ENCODE results near the gene CDK5RAP1. TPM values are rescaled to one million over a fixed set of nuclear protein-coding genes. Genes with fewer than 3 reads are reported as not detected.

CDK5RAP1 gene
- total and polyA plus RNA-seq, 4 donors, result 11.3 to 22.1 (median 14.8) TPM

- H3K27me3 ChIP-seq (ENCODE audit: control insufficient read depth in 4 of 4, insufficient read depth in 4 of 4, low read length in 3 of 4), result no peaks in the 10 kb centered on the region
- H3K4me1 ChIP-seq (ENCODE audit: control insufficient read depth in 4 of 4, insufficient read depth in 4 of 4, low read length in 3 of 4), result peaks cover 5 to 23% (median 21%) of the 10 kb centered on the region in 4 donors
- DNase-seq (ENCODE audit: low spot score), result no peak
- H3K9ac ChIP-seq (ENCODE audit: low read depth in 1 of 2, low read length in 2 of 2), result peak overlapping the region; percentile 92 to 94
- 60% methylated on average over 8 of the region's 8 CpGs for WGBS
- H3K9me3 ChIP-seq (ENCODE audit: control insufficient read depth in 4 of 4, low read length in 3 of 4), result no peaks in the 10 kb centered on the region
- H3K4me3 ChIP-seq (ENCODE audit: low read depth in 1 of 3, low read length in 3 of 3), result peak overlapping the region; percentile 86 to 100 (median 98)
- TF ChIP-seq, protein P1, sequence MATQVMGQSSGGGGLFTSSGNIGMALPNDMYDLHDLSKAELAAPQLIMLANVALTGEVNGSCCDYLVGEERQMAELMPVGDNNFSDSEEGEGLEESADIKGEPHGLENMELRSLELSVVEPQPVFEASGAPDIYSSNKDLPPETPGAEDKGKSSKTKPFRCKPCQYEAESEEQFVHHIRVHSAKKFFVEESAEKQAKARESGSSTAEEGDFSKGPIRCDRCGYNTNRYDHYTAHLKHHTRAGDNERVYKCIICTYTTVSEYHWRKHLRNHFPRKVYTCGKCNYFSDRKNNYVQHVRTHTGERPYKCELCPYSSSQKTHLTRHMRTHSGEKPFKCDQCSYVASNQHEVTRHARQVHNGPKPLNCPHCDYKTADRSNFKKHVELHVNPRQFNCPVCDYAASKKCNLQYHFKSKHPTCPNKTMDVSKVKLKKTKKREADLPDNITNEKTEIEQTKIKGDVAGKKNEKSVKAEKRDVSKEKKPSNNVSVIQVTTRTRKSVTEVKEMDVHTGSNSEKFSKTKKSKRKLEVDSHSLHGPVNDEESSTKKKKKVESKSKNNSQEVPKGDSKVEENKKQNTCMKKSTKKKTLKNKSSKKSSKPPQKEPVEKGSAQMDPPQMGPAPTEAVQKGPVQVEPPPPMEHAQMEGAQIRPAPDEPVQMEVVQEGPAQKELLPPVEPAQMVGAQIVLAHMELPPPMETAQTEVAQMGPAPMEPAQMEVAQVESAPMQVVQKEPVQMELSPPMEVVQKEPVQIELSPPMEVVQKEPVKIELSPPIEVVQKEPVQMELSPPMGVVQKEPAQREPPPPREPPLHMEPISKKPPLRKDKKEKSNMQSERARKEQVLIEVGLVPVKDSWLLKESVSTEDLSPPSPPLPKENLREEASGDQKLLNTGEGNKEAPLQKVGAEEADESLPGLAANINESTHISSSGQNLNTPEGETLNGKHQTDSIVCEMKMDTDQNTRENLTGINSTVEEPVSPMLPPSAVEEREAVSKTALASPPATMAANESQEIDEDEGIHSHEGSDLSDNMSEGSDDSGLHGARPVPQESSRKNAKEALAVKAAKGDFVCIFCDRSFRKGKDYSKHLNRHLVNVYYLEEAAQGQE (IDR thresholded peaks at IDR 0.05), result no peak
- TF ChIP-seq TAF1 (conservative IDR thresholded peaks at IDR 0.05) (no peak), HNF4G (IDR thresholded peaks at IDR 0.05) (no peak), RXRA (IDR thresholded peaks at IDR 0.05) (no peak), FOXA1 (IDR thresholded peaks at IDR 0.05) (no peak), JUND (IDR thresholded peaks at IDR 0.05) (no peak), RAD21 (IDR thresholded peaks at IDR 0.05) (no peak), FOXA2 (IDR thresholded peaks at IDR 0.05) (no peak)
- TF ChIP-seq, protein P2, sequence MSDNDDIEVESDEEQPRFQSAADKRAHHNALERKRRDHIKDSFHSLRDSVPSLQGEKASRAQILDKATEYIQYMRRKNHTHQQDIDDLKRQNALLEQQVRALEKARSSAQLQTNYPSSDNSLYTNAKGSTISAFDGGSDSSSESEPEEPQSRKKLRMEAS (IDR thresholded peaks at IDR 0.05), result no peak
- no peak overlapping the region for H3K27ac ChIP-seq (ENCODE audit: low read depth in 1 of 2, low read length in 2 of 2)
- peaks cover 0 to under 1% (median 0%) of the 10 kb centered on the region in 4 donors for H3K36me3 ChIP-seq (ENCODE audit: control insufficient read depth in 4 of 4, insufficient read depth in 3 of 4, low read depth in 1 of 4, low read length in 3 of 4)
Measured at GRCh38 chr20:33401921-33402369, 626 bp upstream of the CDK5RAP1 start.

DNA sequence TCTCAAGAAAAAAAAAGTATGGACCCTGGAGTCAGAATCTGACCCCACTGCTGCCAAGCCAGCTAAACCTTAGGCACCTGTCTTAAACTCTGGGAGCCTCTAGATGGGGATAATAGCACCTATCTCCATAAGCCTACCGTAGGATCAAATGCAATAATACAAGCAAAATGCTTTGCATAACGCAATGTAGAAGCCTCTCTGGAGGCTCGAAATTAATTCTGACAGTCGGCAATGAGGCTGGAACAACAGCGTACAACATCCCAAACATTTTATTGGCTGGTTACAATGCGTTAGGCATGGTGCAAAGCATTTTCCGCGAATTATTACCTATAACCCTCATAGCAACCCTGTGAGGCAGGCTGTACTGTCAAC lies 521 bp downstream of the CDK5RAP1 start:
- no peak for TF ChIP-seq TAF1 (conservative IDR thresholded peaks at IDR 0.05)
- TF ChIP-seq HNF4A (conservative IDR thresholded peaks at IDR 0.05), result peak in 1 of 2 donors; percentile 5
- TF ChIP-seq RAD21 (IDR thresholded peaks at IDR 0.05), result peak; percentile 56 to 60
- DNase-seq (ENCODE audit: low spot score), result no peak
- Histone ChIP-seq H3K36me3 (ENCODE audit: control insufficient read depth in 4 of 4, insufficient read depth in 3 of 4, low read depth in 1 of 4, low read length in 3 of 4) (no peaks in the 10 kb centered on the region), H3K4me3 (ENCODE audit: low read depth in 1 of 3, low read length in 3 of 3) (peak overlapping the region; percentile 86 to 100 (median 98)), H3K4me1 (ENCODE audit: control insufficient read depth in 4 of 4, insufficient read depth in 4 of 4, low read length in 3 of 4) (peaks cover 5 to 23% (median 21%) of the 10 kb centered on the region in 4 donors), H3K27ac (ENCODE audit: low read depth in 1 of 2, low read length in 2 of 2) (peak overlapping the region; percentile 38 to 64), H3K9me3 (ENCODE audit: control insufficient read depth in 4 of 4, low read length in 3 of 4) (no peaks in the 10 kb centered on the region), H3K9ac (ENCODE audit: low read depth in 1 of 2, low read length in 2 of 2) (peak overlapping the region; percentile 92 to 94), H3K27me3 (ENCODE audit: control insufficient read depth in 4 of 4, insufficient read depth in 4 of 4, low read length in 3 of 4) (no peaks in the 10 kb centered on the region)
- WGBS, result 0% methylated on average over 8 of the region's 8 CpGs

- DNase-seq (ENCODE audit: low spot score), result no peak
- H3K27me3 ChIP-seq (ENCODE audit: control insufficient read depth in 4 of 4, insufficient read depth in 4 of 4, low read length in 3 of 4), result no peaks in the 10 kb centered on the region
- H3K4me3 ChIP-seq (ENCODE audit: low read depth in 1 of 3, low read length in 3 of 3), result no peak overlapping the region
- TF ChIP-seq GABPA (IDR thresholded peaks at IDR 0.05 in 1 of 2, conservative IDR thresholded peaks at IDR 0.05 in 1 of 2) (no peak), FOXA2 (IDR thresholded peaks at IDR 0.05) (no peak), RXRA (IDR thresholded peaks at IDR 0.05) (no peak), EGR1 (IDR thresholded peaks at IDR 0.05; ENCODE audit: low read depth in 2 of 2) (no peak), CTCF (IDR thresholded peaks at IDR 0.05; ENCODE audit: low read depth, low read length, missing input control) (no peak), HNF4G (IDR thresholded peaks at IDR 0.05) (no peak), FOXA1 (IDR thresholded peaks at IDR 0.05) (no peak), RAD21 (IDR thresholded peaks at IDR 0.05) (no peak), NR2F2 (IDR thresholded peaks at IDR 0.05) (no peak), JUND (IDR thresholded peaks at IDR 0.05) (no peak), ATF3 (IDR thresholded peaks at IDR 0.05) (no peak), TAF1 (conservative IDR thresholded peaks at IDR 0.05) (no peak), SP1 (IDR thresholded peaks at IDR 0.05) (no peak), HNF4A (conservative IDR thresholded peaks at IDR 0.05) (no peak)
- TF ChIP-seq, protein P2 (IDR thresholded peaks at IDR 0.05), result no peak
- TF ChIP-seq, protein P1 (IDR thresholded peaks at IDR 0.05), result no peak
- H3K9ac ChIP-seq (ENCODE audit: low read depth in 1 of 2, low read length in 2 of 2), result no peak overlapping the region
- 63% methylated on average over 6 of the region's 6 CpGs for WGBS
- H3K27ac ChIP-seq (ENCODE audit: low read depth in 1 of 2, low read length in 2 of 2), result no peak overlapping the region
- peaks cover 0 to 4% (median 3%) of the 10 kb centered on the region in 4 donors for H3K36me3 ChIP-seq (ENCODE audit: control insufficient read depth in 4 of 4, insufficient read depth in 3 of 4, low read depth in 1 of 4, low read length in 3 of 4)
- no peaks in the 10 kb centered on the region for H3K9me3 ChIP-seq (ENCODE audit: control insufficient read depth in 4 of 4, low read length in 3 of 4)
- H3K4me1 ChIP-seq (ENCODE audit: control insufficient read depth in 4 of 4, insufficient read depth in 4 of 4, low read length in 3 of 4), result peaks cover 5 to 23% (median 21%) of the 10 kb centered on the region in 4 donors
Measured at GRCh38 chr20:33399924-33400323, 1.4 kb downstream of the CDK5RAP1 start.

Data from liver (tissue), 9 donors.